Right forelimb (tissue), 1 donor: ENCODE results near the gene ATE1.
"Not testable (repeated sequence)": the region's sequence is repeated elsewhere in the genome, so short reads cannot be mapped to it uniquely, and the experiment has no call there.

Experiments used
- DNase-seq: peaks from one replicate; pipeline ENCODE4 v3.0.0-alpha.2; 2018

Gene ATE1

DNA sequence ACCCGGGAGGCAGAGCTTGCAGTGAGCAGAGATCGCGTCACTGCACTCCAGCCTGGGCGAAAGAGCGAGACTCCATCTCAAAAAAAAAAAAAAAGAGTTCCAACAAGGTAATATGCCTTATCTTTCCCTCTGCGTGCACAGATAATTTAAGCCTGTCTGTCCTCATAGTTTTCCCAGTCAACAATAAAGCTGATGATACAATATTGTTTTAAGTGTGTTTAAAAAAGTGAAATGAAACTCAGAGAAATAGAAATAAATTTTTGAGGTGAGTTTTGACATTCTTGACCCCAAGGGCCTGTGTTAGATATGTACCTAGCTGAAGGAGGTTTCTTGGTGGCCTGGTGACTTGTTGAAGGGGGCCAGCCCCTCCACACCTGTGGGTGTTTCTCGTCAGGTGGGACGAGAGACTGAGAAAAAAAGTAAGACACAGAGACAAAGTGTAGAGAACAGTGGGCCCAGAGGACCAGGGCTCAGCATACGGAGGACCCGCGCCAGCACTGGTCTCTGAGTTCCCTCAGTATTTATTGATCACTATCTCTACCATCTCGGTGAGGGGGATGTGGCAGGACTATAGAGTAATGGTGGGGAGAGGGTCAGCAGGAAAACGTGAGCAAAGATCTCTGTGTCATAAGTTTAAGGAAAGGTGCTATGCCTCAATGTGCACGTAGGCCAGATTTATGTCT lies 1.9 kb upstream of the ATE1 start:
- DNase-seq = not testable (repeated sequence)

DNA sequence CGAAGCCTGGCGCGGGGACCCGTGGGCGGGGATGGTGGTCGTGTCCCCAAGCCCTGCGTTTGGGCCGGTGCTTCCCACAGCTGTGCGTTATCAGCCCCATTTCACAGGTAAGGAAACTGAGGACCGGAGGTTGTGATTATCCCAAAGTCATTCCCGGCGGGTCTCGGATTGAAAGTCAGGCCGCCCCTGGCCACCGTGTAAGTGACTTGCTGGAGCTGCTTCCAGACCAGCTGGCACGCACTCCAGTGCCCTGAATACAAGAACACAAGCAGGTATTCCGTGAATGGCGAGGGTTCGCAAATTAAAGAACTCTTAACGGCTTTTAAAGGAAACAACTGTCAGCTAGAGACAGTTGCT lies 675 bp upstream of the ATE1 start:
- no peak for DNase-seq

DNA sequence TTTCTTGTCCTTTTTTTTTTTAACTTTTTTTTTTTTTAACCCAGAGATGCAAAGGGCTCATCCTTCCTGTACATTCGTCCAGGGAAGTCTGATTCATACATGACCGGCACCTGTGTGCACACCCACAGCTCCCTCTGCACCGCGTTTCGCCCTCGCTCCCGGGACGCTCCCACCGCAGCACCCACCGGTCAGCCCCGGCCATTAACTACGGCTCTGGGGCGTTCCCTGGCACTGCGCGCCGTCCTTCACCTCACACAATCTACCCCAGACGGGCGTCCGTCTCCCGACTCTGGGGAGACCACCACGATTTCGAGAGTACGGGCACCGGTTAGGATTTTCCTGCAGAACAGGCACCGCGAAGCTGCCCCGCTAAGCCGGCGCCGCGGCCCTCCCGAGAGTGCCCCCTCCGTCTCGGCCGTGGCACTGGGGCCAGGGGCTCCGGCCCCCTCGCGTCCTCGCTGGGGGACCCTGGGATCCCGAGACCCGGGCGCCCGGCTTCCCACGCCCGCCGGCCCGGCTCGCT lies 452 bp downstream of the ATE1 start:
- DNase-seq = peak; percentile 73

DNA sequence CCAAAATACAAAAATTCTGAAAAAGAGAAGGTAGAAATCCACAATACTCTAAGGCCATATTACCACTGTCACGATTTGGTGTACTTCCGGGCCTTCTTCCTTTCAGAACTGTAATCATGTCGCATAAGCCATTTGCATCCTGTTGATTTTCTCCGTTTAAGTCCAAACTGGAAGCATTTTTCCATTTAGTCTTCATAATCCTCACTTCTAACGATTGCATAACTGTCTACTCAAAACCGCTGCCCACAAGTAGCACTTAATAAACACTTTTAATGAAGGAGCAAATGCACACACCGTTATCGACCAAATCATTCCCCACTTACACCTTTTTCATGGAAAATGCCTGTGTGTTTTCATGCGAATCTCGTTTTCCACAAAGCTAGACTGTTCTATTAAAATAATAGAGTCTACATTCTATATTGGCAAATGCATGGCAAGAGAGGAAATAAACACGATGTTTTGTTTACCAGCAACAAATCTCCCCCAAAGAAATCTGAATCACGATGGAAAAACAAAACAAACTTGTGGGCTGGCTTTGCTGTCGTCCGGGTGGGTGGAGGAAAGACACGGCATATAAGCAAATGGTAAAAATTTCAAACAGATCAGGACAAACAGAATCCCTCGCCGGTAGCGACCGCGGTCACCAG lies 1.0 kb downstream of the ATE1 start:
- no peak for DNase-seq

DNA sequence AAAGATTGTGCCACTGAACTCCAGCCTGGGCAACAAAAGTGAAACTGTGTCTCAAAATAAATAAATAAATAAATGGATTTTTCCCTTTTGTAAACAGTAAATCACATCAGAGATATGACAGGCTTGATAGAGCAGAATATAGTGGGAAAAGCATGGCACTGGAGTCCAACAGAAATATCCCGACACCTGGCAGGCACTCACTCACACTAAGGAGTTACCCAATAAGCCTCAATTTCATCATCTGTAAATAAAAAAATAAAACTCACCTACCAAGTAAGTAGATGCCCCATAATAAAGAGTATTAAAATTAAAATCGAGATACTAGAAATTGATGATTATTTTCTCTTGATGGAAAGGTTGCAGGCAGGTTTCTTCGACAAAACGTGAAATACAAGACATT lies 1.7 kb downstream of the ATE1 start:
- DNase-seq = no peak

DNA sequence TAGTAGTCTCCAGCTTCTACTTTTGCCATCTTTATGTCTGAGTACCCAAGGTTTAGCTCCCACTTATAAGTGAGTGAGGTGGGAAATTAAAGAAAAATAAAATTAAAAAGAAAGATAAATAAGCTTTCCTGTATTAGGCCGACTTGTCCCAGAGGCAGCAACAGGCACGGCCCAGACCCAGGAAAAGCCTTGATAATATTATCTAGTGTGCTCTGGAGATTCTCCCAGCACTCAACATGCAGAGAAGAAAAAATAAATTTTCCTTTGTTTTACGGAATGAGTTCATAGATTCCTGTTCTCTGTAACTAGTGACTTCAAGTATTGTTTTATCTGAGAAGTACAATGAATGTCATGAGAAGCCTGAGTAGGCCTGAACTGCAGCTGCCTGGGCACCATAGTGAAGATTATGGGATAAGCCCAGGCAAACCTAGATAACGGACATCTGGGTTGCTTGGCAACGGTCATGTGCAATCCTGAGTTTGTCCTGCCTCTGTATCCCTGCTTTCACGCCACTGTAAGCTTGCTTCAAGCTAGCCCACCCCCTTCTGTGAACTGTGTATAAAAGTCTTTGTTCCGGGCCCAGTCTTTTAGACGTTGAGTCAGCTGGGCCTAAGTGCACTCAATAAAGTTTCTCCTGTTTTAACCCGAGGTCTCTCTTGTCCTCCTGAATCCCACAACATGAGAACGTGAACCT lies 6.4 kb downstream of the ATE1 start:
- DNase-seq = no peak

DNA sequence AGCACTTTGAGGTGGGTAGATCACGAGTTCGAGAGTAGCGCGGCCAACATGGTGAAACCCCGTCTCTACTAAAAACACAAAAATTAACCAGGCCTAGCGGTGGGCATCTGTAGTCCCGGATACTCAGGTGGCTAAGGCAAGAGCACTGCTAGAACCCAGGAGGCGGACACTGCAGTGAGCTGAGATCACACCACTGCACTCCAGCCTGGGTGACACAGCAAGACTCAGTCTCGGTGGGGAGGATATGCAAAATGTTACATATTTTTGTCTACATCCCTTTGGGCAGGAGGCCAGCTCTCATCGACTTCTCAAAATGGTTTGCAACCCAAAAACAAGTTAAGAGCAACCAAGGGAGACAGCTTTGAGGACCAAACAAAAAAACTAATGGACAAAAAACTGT lies 8.2 kb downstream of the ATE1 start:
- no peak for DNase-seq

DNA sequence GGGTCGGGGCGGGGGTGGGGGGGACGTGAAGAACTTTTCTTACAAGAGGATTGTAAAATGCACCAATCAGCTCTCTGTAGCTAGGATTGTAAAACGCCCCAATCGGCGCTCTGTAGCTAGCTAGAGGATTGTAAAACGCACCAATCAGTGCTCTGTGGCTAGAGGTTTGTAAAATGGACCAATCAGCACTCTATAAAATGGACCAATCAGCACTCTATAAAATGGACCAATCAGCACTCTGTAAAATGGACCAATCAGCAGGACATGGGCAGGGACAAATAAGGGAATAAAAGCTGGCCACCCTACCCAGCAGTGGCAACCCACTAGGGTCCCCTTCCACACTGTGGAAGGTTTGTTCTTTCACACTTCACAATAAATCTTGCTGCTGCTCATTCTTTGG lies 9.0 kb downstream of the ATE1 start:
- not testable (repeated sequence) for DNase-seq

GRCh38 chr10:121914661-121915060 lies 13.2 kb downstream of the ATE1 start:
- no peak for DNase-seq

DNA sequence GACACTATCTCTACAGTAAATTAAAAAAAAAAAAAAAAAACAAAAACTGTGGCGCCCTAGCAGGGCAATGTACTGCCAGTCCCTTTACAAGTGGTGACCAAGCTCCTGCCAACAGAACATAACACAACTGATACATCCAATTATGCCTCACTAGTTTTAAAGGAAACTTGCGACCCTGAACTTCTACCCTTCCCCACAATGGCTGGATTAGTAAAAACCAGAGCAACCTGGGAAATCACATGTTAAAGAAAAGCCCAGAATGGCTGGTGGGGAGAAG lies 16.5 kb downstream of the ATE1 start:
- DNase-seq = no peak

GRCh38 chr10:121910673-121911420 lies 17.0 kb downstream of the ATE1 start:
- DNase-seq = no peak

GRCh38 chr10:121904888-121905287 lies 22.9 kb downstream of the ATE1 start:
- no peak for DNase-seq

DNA sequence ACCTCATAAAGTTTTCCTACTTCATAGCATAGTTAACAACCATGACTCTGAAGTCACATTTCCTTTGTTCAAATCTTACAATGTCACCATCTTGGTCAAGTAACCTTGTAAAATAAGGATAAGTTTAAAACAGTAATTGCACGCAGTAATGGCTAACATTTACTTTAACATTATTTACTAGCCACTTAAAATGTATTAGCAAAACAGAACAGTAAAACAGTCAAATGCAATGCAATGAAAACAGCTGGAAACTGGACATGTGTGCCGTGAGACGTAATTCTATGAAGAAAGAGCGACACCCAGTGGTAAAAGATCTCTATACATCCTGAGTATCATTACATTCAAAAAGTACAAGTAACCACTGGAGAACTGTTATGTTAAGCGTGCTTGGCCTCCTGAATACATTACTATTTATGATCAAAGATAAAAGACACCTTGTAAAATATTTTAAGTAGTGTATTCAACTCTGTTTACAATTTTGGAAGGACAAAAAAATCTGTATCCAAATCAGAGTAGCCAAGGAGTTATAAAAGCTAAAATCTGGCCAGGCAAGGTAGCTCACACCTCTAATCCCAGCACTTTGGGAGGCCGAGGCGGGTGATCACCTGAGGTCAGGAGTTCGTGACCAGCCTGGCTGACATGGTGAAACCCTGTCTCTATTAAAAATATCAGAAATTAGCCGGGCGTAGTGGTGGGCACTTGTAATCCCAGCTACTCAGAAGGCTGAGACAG lies 27.2 kb downstream of the ATE1 start:
- no peak for DNase-seq

- no peak for DNase-seq
Measured at GRCh38 chr10:121899727-121900126, 28.1 kb downstream of the ATE1 start.

- DNase-seq = no peak
Measured at GRCh38 chr10:121891103-121891502, 36.7 kb downstream of the ATE1 start.

- DNase-seq = no peak
Measured at GRCh38 chr10:121889212-121889611, 38.6 kb downstream of the ATE1 start.

DNA sequence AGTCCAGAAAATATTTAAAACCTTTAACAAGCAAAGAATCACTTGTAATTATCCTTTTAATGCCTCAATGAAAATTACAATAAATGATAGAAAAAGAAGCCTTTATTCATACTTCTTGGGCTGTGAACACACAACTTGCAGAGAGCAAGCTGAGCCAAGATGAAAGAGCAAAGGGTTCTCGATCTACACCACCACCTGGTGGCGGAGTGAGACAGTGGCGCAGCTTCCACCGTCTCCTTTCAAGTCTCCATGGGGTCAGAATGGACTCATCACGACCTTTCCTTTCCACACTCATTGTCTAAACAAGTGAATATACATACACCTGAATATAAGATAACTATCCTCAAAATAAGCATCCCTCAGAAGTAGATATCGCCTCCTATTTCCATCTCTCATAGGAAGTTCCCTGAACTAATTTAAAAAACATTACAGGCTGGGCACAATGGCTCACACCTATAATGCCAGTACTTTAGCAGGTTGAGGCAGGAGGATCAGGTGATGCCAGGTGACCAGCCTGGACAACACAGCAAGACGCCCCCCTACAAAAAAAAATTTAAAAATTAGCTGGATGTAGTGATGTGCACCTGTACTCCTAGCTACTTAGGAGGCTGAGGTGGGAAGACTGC lies 40.7 kb downstream of the ATE1 start:
- DNase-seq = peak; percentile 68

DNA sequence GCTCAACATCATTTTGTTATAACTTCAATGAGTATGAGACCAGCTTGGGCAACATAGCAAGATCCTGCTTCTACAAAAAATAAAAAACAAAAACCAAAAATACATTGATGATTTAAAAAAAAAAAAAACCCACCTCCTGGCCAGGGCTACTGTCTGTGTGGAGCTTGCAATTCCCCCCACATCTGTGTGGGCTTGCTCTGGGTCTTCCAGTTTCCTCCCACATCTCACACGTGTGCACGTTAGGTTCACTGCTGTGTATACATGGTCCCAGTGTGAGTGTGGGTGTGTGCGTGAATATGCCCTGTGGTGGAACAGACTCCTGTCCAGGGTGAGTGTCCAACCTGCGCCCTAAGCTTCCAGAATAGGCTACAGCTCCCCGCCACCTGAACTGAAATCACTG lies 41.6 kb downstream of the ATE1 start:
- no peak for DNase-seq

- DNase-seq = no peak
Measured at GRCh38 chr10:121880895-121881294, 46.9 kb downstream of the ATE1 start.

GRCh38 chr10:121879476-121879875 lies 48.4 kb downstream of the ATE1 start:
- DNase-seq = no peak

DNA sequence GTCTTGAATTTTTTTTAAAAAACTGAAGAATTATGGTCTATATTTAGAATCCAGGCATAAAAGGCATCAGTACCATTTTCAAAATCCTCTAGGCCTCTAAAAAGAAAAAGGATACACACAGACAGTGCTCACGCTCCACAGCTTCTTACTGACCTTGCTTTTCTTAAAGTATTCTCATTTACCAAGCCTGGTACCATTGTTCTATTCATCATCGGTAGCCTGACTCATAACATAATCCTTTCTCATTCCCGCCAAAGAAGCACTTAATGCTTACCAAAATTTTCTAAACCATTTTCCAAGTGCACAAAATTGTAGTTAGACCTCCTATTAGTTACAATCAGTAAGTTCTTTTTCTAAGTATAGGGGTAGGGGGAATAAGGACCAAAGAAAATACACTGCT lies 54.6 kb downstream of the ATE1 start:
- no peak for DNase-seq

DNA sequence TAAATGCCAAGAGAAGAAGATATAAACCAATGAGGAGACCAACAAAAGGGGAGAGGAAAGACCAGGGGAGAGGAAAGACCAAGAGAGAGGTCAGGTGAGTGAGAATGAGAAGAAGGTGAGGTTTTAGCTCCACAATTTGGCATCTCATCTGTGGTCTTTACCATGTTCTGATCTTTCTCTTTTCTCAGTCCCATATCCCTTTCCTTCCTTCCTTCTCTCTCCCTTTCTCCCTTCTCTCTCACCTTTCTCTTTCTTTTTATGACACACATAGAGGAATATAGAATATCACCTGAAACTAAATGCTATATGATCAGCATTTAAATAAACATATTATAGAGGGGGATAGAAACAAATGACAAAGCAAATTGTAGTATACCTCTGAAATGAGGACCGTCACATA lies 57.4 kb downstream of the ATE1 start:
- DNase-seq = no peak

- DNase-seq = no peak
Measured at GRCh38 chr10:121865554-121865953, 62.3 kb downstream of the ATE1 start.
